NCI-H2029 (cell line): ENCODE results near the gene VPS13A.
A peak's percentile ranks its signal among the peaks of the same experiment; 100 is the strongest.
"Not testable (repeated sequence)": the region's sequence is repeated elsewhere in the genome, so short reads cannot be mapped to it uniquely, and the experiment has no call there.

Experiments used
- DNase-seq: peaks from one replicate; lab custom pipeline; 2025; lab: John Stamatoyannopoulos, UW

The VPS13A gene

DNA sequence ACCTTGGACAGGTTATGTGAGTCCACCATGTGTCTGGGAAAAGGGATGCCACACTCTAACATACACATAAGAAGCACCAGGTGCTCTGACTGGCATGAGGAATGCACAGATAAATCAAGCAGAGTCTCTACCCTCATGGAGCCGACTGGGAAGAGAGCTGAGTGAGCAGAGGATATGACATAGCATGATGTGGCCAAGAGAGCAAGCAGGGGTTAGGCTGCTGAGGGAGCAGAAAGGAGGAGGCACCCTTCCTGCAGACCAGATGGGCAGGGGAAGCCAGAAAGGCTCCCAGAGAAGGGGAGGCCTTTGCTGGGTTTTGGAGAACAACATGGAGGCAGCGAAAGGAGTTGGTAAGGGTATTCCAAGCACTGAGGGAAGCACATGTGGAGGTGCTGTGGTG lies 247.7 kb downstream of the VPS13A start:
- DNase-seq = no peak

DNA sequence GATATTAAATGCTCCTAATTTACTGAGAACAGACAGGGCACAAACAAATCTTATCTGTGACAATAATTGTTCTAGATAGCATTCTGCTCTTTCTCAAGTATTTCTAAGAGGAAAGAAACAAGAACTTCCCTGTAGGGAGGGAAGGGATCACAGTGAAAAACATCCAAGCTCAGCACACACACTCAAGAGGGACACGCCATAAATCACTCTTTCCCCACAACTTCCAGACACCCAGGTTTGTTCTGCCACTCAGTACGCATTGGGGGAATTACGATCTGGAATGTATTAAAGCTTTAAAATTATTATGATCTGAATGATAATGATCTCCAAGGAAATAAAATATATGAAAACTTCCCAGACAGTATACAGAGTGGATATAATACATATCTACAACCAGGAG lies 249.4 kb downstream of the VPS13A start:
- DNase-seq = no peak

DNA sequence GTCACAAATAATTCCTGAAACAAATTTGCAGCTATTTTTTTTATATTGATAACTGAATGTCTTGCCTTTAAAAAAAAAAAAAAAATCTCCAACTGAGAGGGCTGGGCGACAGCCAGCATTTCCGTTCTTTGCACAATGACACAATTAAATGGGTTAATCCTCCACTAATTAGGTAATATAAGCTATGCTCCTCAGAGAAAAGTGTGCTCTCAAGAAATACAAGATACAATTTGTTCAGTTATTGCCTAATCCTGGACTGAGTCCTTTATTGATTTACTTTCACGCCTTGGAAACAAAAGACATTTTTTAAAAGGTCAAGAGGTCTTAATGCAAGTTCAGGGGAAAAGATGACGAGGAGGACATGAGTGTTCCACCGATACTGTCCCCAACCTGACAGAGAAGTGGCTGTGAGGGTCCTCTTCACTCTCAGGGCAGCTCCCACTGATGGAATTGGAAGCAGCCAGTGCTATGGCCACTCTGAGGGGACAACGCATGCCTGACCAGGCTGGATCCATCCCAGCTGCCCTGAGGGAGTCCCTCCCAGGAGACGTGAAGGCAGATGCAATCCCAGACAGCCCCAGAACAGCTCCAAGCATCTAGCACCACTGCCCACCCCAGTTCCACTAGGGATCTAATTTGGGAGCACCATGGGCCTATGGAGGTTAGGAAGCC lies 250.1 kb downstream of the VPS13A start:
- DNase-seq = no peak

DNA sequence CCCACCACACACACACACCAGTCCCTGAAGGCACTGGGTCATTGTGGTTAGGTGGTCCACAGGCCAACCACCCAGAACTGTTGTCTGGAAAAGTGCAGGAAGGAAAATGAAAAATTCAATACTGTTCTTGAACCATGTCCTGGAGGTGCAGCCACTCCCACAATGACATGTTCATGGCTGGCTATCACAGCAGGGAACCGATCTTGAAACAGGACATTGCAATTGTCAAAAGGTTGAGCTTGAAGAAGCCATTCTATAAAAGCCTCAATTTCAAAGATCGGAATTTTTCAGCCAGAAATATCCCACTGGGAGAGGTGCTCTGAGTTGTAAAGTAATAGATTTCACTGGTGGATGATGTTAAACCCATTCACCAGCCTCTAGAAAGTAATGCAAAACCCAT lies 252.6 kb downstream of the VPS13A start:
- no peak for DNase-seq

DNA sequence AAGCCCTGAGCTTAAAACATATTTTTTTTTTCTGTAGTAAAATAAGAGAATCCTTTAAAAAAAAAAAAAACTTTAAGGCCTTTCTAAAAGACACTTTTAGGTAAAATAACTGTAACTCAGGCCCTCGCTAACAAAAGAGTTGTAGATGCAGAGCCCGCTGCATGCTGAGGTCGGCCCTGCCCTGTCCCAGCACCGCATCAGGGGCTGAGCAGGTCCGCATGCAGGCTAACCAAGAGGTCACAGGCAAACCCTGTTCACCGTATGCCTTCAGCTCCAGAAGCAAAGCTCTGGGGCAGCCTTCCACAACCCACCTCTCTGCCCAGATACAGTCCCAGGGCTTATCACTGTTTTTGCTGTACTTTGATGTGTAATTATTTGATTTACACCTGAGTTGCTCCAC lies 254.7 kb downstream of the VPS13A start:
- DNase-seq = no peak

DNA sequence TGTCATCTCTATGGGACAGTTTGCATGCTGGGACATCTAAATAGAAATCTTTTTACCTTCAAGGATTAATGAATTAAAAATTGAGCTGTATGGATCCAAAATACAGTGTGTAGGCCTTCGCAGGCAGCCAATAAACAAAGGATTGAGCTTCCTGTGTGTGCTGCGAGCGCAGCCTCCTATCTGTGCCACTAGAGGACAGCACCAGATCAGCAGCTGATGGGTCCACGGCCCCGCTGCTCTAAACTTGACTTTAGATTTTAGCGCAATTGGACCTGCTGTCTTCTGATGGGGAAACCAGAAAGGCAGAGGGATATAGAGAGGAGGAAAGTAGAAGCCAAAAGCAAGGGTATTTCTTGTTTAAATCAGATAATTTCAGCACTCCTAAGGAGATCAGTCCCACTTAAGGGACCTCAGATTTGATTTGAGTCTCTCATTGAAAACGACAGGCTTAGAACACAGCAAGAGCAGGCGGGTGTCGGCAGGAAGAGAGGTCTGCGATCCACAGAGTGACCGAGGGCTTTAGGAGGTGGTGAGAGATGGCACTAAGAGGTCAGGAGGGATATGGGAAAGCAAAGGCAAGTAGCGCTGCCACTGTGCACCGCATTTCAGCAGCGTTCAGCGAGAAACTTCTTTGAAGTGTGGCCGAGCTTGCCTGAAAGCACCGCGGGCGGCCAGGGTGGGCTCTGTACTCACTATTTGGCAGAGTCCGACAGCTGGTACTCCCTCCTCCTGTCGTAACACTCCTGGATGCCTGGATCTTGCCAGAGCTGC lies 256.5 kb downstream of the VPS13A start:
- DNase-seq = peak; percentile 62

DNA sequence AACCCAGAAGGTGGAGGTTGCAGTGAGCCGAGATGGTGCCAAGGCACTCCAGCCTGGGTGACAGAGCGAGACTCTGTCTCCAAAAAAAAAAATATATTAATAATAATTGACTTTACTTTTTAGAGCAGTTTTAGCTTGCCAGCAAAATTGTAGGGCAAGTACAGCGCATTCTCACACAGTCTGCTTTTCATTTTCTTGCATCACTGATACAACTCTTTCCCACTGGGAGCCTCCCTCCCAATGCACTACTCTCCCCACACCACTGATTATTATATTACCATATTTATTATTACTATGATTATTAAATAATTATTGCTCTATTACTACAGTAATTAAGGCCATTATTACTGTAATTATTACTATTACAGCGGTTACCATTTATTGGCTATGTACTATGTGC lies 257.9 kb downstream of the VPS13A start:
- no peak for DNase-seq

DNA sequence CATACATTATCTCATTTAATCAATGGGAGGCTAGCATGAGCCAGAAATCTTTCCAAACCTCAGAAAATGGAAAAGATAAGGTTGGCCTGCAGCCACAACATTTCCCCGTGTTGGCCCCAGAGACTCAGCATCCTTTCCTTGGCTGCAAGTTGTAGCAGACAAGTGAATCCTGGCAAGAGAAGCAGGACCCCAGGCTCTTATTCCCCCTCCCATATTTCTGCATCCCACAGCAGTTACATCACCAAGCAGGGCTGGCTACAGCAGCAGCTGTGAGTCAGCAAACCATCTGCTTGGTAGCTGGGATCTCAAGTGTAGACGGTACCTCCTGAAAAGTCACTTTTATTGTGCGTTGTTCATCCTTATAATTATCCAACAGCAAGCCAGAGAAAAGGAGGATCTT lies 258.4 kb downstream of the VPS13A start:
- DNase-seq = no peak

DNA sequence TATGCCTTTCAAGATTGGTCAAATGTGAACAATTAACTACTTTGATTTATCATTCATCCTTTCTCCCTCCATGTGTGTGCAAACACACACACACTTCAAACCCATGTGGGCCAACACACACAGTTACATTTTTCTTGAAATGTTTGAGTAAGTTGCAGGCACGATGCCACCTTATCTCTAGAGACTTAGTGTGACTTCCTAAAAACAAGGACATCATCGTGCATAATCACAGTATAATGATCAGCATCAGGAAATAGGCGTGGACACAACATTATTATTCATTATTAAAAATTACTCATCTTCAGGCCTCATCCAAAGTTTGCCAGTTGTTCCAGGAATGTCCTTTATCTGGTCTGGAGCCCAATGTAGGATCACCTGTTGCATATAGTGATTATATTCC lies 261.3 kb downstream of the VPS13A start:
- no peak for DNase-seq

DNA sequence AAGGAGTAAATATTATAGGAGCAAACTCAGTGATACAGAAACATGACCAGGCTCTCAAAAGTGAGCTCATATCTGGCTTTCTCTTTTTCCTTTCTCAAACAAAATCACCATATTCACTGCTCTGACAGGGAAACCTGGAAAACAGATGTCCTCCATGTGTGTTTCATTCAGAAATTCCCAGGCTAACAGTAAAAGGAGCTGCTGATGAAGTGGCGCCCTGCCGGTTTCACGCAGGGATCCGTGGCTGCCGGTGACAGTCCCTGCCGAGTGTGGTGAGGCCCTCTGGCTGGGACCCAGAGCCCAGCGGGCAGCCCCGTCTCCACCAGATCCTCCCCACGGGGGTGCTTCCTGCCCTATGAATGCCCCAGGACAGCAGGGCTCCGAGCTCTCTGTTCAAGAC lies 262.7 kb downstream of the VPS13A start:
- no peak for DNase-seq

DNA sequence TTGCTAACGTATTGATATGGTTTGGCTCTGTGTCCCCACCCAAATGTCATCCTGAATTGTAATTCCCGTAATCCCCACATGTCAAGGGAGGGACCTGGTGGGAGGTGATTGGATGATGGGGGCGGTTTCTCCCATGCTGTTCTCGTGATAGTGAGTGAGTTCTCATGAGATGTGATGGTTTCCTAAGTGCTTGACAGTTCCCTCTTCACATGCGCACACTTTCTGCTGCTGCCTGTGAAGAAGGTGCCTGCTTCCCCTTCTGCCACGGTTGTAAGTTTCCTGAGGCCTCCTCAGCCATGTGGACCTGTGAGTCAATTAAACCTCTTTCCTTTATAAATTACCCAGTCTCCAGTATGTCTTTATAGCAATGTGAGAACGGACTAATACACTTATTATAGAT lies 263.8 kb downstream of the VPS13A start:
- not testable (repeated sequence) for DNase-seq

DNA sequence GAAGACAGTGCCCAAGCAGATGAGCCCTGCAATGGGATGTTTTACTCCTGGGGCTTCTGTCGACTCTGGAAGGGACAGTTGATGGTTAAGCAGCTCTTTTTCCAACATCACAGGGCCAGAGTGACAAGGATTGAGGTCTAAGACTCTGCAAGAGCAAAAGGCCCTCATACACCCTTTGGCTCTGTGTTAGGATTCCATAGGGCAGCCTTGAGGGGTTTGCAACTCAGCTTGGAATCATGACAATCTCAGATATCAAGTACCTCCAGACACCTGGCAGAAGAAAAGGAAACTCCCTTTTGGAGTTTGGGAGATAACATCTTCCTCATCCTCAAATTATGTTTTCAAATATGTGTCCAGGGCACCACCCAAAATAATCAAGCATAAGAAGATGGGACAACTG lies 265.1 kb downstream of the VPS13A start:
- DNase-seq = no peak

DNA sequence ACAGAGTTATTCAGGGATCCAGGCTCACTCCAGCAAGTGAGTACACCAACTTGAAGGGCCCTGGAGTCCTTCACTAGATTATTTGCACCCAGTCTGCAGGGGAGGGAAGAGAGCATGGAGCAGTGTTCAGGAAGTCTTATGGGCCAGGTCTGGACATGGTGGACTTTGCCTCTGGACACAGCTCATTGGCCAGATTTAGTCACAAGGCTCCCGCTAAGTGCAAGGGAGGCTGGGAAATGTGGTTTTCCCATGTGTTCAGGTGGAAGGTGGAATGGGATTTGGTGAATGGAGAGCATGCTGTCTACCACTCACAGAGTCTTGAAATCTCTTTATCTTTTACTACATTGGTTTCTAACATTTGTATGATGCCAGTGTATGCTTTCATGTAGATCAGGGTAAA lies 270.3 kb downstream of the VPS13A start:
- DNase-seq = no peak

DNA sequence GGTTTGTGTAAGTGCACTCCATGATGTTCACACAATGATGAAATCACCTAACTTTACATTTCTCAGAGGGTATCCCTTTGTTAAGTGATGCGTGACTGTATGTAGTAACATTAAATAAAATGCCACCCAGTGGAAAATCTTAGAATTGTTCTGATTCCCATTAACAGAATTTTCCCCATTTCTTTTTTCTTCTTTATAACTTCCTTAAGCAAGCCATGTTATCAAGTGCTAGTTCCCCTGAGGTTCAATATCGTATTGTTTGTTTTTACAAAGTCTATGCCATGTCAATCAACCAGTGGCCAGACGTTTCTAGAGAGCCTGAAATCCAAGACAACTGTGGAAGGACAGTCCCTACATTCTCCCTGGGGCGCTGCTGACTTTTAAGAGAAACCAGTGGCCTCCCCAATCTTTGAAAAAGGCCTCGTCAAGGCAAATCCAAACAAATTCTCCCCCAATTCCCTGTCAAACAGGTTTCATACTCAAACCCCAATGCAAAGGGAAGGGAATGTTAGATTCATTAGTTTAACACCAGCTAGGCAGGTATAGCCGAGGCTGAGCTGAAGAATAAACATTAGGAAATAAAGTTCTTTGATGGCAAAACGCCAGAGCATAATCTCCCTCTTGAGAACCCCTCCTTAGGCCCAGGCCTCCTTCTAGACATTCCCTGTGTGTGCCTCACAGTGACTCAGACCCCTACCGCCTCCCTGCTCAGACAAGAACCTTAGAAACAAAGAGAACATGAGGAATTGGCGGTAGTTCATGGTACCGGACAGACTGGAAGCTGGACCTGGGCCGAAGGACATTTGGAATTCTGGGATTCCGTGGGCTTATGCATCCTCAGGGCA lies 272.1 kb downstream of the VPS13A start:
- DNase-seq = no peak

DNA sequence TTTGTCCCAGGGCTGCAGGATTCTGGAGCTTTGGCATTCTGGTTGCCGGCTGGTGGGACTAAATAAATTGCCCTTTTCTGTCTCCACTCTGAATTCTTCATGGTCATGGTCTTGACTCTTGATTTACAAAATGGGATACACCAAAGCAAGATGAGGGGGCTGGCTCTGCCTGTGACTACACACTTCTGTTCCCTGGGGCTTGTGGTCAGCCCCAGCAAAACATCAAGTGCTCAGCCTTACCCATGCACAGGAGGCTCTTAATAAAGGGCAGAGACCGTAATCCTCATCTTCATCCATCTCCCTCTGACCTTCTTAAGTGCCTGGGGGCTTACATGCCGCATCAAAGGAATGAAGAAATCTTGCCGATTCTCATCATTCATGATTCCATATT lies 272.7 kb downstream of the VPS13A start:
- no peak for DNase-seq

DNA sequence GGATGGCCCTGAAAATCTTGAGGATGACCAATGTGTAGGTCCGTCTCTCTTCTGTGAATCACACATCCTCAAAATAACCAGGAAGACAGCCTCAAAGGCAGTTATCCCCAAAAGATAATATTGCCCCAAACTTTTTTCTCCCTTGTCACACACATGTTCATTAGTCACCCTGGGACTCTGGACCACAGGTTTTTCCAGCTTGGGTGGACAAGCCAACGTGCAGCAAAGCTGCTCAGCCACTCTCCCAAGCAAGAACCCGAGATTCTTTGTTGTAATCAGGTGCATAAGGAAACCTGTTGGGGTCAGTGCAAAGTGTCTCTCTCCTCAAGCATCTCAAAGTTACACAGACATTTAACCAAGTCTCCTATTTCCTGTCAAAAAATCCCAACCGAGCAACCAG lies 274.2 kb downstream of the VPS13A start:
- DNase-seq = no peak

DNA sequence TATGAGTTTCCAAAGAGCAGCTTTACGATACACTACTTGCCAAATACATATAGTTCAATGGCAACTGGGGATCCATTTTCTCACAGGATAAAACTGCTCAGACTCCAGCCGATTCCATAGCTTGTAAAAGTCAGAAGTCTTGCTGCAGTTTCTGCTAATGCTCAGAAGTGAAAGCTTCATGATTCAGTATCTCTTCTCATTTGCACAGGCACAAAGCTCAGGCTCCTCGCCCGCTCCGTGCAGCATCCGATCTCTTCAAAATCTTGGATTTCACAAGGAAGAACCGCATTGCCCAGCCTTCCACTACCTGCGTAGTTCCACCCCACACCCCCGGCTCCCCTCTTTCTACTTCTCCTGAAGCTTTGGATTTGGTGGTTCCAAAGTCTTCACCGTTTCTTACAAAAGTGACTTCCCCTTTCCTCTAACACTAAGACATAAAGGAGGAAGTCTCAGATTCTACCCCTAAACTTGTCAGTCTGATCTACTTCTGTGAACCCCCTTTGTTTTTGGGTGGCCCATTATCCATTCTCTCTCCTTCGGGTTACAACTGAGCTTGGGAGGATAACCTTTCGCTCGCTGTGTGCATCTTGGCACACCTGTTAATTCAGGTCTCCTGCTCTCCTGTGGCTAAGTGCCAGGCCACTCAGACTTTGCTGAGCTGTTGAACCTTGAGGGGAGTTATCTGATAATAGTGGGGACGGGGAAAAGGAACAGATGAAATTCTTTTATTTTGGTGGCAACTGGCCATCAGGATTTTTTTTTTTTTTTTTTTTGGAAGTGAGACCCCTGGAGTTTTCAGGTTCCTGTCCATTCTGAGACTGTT lies 276.7 kb downstream of the VPS13A start:
- no peak for DNase-seq

DNA sequence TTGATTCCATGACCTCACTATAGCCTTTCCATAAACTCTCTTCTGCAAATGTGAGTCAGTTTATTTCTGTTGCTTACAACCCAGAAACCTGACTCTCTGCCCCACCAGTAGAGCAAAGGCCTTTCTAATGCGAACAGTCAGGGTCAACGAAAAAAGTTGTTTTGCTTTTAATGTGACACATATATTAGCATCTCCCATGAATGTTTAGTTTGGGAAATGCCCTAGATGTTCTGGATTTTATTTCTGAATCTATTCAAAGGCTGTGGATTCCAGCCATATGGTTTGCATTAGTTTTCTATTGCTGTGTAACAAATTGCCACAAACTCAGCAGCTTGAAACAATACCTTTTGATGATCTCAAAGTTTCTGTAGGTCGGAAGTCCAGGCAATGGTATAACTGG lies 277.3 kb downstream of the VPS13A start:
- no peak for DNase-seq

DNA sequence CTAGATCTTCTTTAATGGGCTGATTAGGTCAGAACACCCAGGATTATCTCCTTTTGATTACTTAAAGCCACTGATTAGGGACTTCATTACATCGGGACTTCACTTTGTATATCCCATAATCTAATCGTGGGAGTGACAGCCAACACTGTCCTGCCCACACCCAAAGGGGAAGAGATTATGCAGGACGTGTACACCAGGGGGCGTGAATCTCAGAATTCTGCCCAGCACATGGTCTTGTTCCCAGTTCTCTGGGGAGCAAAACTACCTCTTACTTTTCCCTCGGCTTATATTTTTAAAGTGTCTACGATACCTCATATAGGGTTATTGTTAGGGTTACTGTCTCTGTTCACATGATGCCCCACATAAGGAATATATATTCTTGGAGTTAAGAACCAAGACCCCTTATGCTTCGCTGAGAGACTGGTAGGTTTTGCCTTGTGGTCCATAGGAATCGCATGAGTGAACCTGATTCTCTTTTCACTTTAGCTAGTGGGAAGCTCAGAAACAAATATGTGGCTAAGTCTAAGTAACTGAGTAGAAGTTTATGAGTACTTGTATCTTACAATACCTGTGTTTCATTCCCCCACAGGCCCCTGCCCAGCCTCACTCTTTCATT lies 278.1 kb downstream of the VPS13A start:
- no peak for DNase-seq

DNA sequence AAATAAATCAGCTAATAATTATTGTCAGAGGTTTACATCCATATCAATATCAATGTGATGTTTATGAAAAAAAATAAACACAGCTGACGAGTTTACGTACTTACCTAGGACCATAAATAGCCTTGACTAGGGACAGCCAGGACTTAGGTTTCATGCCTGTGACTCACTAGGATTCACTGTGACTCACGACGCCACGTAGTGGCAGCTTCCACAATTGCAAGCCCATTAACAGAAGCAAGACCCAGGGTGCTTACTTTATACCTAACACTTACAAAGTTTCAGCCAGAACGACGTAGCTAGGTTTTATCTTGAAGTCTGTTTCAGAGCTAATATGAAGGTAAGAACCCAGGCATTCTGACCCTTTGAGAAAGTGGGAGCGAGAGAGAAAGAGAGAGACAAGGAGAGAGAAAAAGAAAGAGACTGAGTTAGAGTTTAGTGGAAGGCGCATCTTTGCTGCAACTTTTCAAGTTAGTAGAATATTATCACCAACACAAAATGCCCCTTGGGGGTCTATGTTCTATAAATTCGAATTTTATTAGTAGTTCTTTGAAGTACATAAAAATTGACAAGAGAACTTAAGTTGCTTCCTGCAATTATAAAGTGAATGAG lies 279.6 kb downstream of the VPS13A start:
- peak; percentile 81 for DNase-seq

DNA sequence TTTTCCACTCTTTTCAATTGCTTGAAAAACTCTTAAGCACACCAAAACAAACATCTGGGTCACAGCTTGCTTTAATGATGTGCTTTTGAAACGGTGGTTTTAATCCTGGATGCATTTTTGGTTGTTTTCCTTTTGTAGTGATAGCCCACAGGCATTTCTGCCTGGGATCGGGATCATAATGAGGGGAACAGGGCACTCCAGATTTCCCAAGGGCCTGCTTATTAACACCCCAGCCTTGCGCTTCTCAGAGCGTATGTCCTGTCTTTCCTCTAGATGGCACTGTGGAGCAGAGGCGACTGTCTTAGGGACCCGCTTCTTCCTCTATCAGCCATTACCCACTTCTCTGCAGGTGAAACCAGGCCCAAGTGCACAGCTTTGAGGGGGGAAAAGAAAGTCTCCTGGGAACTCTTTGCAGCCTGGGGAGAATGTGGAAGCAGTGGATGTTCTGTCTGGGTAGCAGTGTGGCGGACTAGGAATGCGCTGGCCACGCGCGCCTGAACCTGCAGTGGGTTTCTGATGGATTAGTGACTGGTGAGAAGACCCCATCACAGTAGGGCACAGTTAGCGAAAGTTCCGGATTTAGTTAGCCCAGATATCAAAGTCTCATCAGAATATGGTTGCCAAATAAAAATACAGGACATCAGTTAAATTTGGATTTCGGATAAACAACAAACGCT lies 280.7 kb downstream of the VPS13A start:
- peak; percentile 48 for DNase-seq
